Esophagus squamous epithelium (tissue), 5 donors: ENCODE data around the gene PEAK3. TPM values are rescaled to one million over a fixed set of nuclear protein-coding genes. Genes with fewer than 3 reads are reported as not detected.

Experiments
- DNase-seq: peaks from one replicate; lab custom pipeline; 2025; lab: John Stamatoyannopoulos, UW
- H3K27ac ChIP-seq, 4 donors: fragments of 200-600 bp; sonication (generic); one replicate each; pipeline ENCODE4 v1.5.1; 2016 to 2019; ENCODE audit warnings: mild to moderate bottlenecking in 1 of 4
- H3K27me3 ChIP-seq, 4 donors: fragments of 200-600 bp; sonication (generic); 1 replicate in 3 of 4; 2 replicates in 1 of 4; pipeline versions ENCODE4 v1.5.1 to v1.6.0; 2017 to 2021; ENCODE audit warnings: antibody characterized with exemption in 1 of 4
- H3K36me3 ChIP-seq, 3 donors: fragments of 200-600 bp; sonication (generic); one replicate each; pipeline ENCODE4 v1.5.1; 2016 to 2019
- H3K4me1 ChIP-seq, 3 donors: fragments of 200-600 bp; sonication (generic); one replicate each; pipeline ENCODE4 v1.5.1; 2017 to 2019
- H3K4me3 ChIP-seq, 4 donors: fragments of 200-600 bp; sonication (generic); 1 replicate in 3 of 4; 2 replicates in 1 of 4; pipeline ENCODE4 v1.5.1; 2016 to 2019; ENCODE audit warnings: mild to moderate bottlenecking in 2 of 4, moderate library complexity in 1 of 4
- H3K9me3 ChIP-seq, 3 donors: fragments of 200-600 bp; sonication (generic); one replicate each; pipeline ENCODE4 v1.5.1; 2016 to 2019
- POLR2A ChIP-seq, 4 donors: fragments of 450-650 bp; IDR thresholded peaks; one replicate each; pipeline ENCODE4 v1.6.1; 2017; ENCODE audit warnings: antibody characterized with exemption in 4 of 4, mild to moderate bottlenecking in 4 of 4, moderate library complexity in 3 of 4
- WGBS, 2 donors: methylation state at CpG; one replicate each; pipeline ENCODE4 v1.1.5; 2018; 5-methylcytosine and 5-hydroxymethylcytosine counted together
- intact Hi-C: fragments of 100-400 bp; cut with DNase I; formaldehyde crosslinking; loops from one replicate; pipeline ENCODE4 v1.15.0; 2022
- total RNA-seq, 4 donors: library from RNA; depleted of rRNA; stranded (reverse); fragments of >200 nt; gene quantifications; one replicate each; pipeline ENCODE4 v1.1.0, GENCODE V29; 2016
- TF ChIP-seq, protein P1 (sequence below), 6 experiments: fragments of 450-650 bp in 4 of 6; fragments of 200-600 bp in 2 of 6; sonication (generic) in 2 of 6; IDR thresholded peaks; one replicate each; pipeline ENCODE4 v1.5.1; 2016 to 2019; ENCODE audit warnings: antibody characterized with exemption in 6 of 6, mild to moderate bottlenecking in 4 of 6, moderate library complexity in 4 of 6
- donor health status: DM: yes; HTN: yes; CAD: no.

Gene PEAK3
- total RNA-seq, 4 donors from 2014 or later = 0.32 to 0.40 (median 0.38) TPM; not detected in 1

- peaks cover 10 to 30% (median 15%) of the 10 kb centered on the region in 3 donors for H3K36me3 ChIP-seq
- H3K27me3 ChIP-seq = no peaks in the 10 kb centered on the region
- H3K4me3 ChIP-seq = peak overlapping the region; percentile 84 to 98 (median 94)
- H3K9me3 ChIP-seq = no peaks in the 10 kb centered on the region
- DNase-seq = peak; percentile 78
- WGBS, 2 donors = 0 to 1% methylated on average over 10 to 26 of the region's 103 CpGs
- TF ChIP-seq, protein P1, sequence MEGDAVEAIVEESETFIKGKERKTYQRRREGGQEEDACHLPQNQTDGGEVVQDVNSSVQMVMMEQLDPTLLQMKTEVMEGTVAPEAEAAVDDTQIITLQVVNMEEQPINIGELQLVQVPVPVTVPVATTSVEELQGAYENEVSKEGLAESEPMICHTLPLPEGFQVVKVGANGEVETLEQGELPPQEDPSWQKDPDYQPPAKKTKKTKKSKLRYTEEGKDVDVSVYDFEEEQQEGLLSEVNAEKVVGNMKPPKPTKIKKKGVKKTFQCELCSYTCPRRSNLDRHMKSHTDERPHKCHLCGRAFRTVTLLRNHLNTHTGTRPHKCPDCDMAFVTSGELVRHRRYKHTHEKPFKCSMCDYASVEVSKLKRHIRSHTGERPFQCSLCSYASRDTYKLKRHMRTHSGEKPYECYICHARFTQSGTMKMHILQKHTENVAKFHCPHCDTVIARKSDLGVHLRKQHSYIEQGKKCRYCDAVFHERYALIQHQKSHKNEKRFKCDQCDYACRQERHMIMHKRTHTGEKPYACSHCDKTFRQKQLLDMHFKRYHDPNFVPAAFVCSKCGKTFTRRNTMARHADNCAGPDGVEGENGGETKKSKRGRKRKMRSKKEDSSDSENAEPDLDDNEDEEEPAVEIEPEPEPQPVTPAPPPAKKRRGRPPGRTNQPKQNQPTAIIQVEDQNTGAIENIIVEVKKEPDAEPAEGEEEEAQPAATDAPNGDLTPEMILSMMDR (IDR thresholded peaks at IDR 0.05) = peak in 4 of 6 experiments; percentile 35 to 62 (median 50)
- TF ChIP-seq POLR2A (IDR thresholded peaks at IDR 0.05) = peak; percentile 79 to 100 (median 100)
- H3K4me1 ChIP-seq = peaks cover 34 to 64% (median 52%) of the 10 kb centered on the region in 3 donors
- peak overlapping the region; percentile 99 to 100 (median 100) for H3K27ac ChIP-seq
- intact Hi-C loops = loop anchor here (2.0 to 5.0 kb wide), 2 partner anchors 33 to 58 kb away; partner anchors contain the start of genes LSM7, PLEKHJ1, SF3A2 and SPPL2B
Measured at GRCh38 chr19:2269244-2270156, 12.5 kb downstream of the PEAK3 start.

GRCh38 chr19:2268861-2269243 lies 13.1 kb downstream of the PEAK3 start:
- DNase-seq = no peak
- H3K36me3 ChIP-seq = peaks cover 10 to 24% (median 15%) of the 10 kb centered on the region in 3 donors
- H3K9me3 ChIP-seq = no peaks in the 10 kb centered on the region
- H3K27ac ChIP-seq = peak overlapping the region in 3 of 4 donors; percentile 81 to 100 (median 100)
- no peak for TF ChIP-seq POLR2A (IDR thresholded peaks at IDR 0.05)
- TF ChIP-seq, protein P1 (IDR thresholded peaks at IDR 0.05) = no peak
- H3K4me3 ChIP-seq = peak overlapping the region; percentile 84 to 98 (median 94)
- H3K27me3 ChIP-seq = no peaks in the 10 kb centered on the region
- peaks cover 27 to 58% (median 45%) of the 10 kb centered on the region in 3 donors for H3K4me1 ChIP-seq
- 1 to 6% methylated on average over 6 to 19 of the region's 19 CpGs for WGBS, 2 donors
- intact Hi-C loops = no loop called here

DNA sequence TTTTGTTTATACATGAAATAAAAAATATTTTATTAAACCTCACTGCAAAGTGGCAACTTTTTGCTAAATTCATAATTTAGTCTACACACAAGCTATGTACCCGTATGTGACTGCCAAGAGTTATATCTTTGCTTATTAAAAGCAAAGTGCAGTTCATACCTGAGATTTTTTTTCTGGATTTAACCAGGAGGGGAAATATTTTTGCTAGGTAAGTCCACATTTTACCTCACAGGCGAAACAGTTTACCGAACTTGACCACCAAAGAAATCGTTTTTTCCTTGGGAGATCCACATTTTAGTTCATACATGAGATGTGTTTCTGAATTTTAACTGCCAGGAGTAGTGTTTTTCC lies 13.5 kb downstream of the PEAK3 start:
- TF ChIP-seq, protein P1 (IDR thresholded peaks at IDR 0.05) = no peak
- TF ChIP-seq POLR2A (IDR thresholded peaks at IDR 0.05) = no peak
- Histone ChIP-seq H3K27ac (peak overlapping the region in 2 of 4 donors; percentile 81 to 100), H3K36me3 (peaks cover 10 to 23% (median 15%) of the 10 kb centered on the region in 3 donors), H3K4me3 (peak overlapping the region; percentile 84 to 98 (median 94)), H3K4me1 (peaks cover 23 to 54% (median 41%) of the 10 kb centered on the region in 3 donors), H3K9me3 (no peaks in the 10 kb centered on the region), H3K27me3 (no peaks in the 10 kb centered on the region)
- 79 to 84% methylated on average over 4 of the region's 4 CpGs for WGBS, 2 donors
- intact Hi-C loops = no loop called here
- no peak for DNase-seq

DNA sequence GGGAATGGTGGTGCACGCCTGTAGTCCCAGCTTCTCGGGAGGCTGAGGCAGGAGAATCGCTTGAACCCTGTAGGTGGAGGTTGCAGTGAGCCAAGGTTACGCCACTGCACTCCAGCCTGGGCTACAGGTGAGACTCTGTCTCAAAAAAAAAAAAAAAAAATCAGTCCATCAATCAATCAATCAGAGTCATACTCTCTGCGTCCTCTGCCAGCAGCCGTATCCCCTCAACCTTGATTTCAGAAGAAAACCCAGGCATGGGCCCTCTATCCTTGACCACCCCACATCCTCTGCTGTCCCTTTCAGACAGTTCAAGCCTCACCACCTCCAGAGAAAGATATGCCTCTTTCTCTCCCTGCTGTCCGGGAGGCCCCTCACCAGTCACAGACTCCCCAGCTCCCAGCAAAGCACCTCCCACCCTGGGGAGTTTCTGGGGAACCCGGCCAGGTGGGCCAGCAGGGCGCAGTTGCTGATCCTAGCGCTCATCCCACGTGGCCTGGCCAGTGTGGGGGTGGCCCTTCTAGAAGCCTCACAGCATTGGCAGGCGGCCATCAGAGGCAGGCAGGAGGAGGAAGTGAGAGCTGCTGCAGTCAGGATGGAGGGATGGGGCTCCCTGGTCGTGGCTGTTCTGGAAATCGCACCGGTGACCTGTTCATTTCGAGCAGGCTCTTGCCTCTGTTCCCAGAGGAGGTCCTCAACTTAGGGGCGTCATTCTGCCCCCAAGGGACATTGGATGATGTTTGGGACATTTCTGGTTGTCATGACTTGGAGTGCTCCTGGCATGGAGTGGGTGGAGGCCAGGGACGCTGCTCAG lies 15.6 kb downstream of the PEAK3 start:
- Histone ChIP-seq H3K4me1 (peaks cover 4 to 33% (median 21%) of the 10 kb centered on the region in 3 donors), H3K9me3 (no peaks in the 10 kb centered on the region), H3K36me3 (peaks cover 0 to 2% (median 0%) of the 10 kb centered on the region in 3 donors), H3K4me3 (no peak overlapping the region), H3K27ac (peak overlapping the region in 3 of 4 donors; percentile 5 to 74 (median 18)), H3K27me3 (no peaks in the 10 kb centered on the region)
- TF ChIP-seq, protein P1 (IDR thresholded peaks at IDR 0.05) = no peak
- peak in 1 of 4 donors; percentile 44 for TF ChIP-seq POLR2A (IDR thresholded peaks at IDR 0.05)
- intact Hi-C loops = no loop called here
- 69 to 72% methylated on average over 8 to 11 of the region's 18 CpGs for WGBS, 2 donors
- DNase-seq = no peak
